Spleen (tissue), 7 donors: Measurements from ENCODE around the gene GSK3B.

Experiments
- CTCF ChIP-seq, 11 experiments: fragments of 200-600 bp in 7 of 11; fragments of 450-650 bp in 4 of 11; sonication (generic) in 4 of 11; IDR thresholded peaks in 8 of 11; conservative IDR thresholded peaks in 3 of 11; 1 replicate in 7 of 11; 2 replicates in 4 of 11; pipeline versions ENCODE4 v1.4.0 to v1.8.0; 2016 to 2021; ENCODE audit warnings: antibody characterized with exemption in 11 of 11, inconsistent platforms in 4 of 11, mild to moderate bottlenecking in 1 of 11
- POLR2A ChIP-seq, 3 donors: fragments of 450-650 bp; IDR thresholded peaks; one replicate each; pipeline ENCODE4 v1.5.1; 2017; ENCODE audit warnings: antibody characterized with exemption in 3 of 3, mild to moderate bottlenecking in 1 of 3
- POLR2AphosphoS5 ChIP-seq, 3 donors: sonication (generic); formaldehyde crosslinking; IDR thresholded peaks; one replicate each; pipeline ENCODE4 v1.5.1; 2017; ENCODE audit warnings: antibody characterized with exemption in 3 of 3
- donor health status: DM: no; HTN: no; CAD: no; lungs with moderate emphysema.
- donor health status: DM: no; HTN: no; CAD: no.
- donor health status: DM: no; HTN: no; CAD: no.

- TF ChIP-seq CTCF (IDR thresholded peaks at IDR 0.05 in 8 of 11, conservative IDR thresholded peaks at IDR 0.05 in 3 of 11) (peak in 1 of 11 experiments; percentile 6), POLR2AphosphoS5 (IDR thresholded peaks at IDR 0.05) (peak; percentile 96 to 99 (median 99)), POLR2A (IDR thresholded peaks at IDR 0.05) (peak; percentile 29 to 84 (median 79))
Observed at GRCh38 chr3:120095226-120095978, 1.2 kb upstream of the GSK3B start.
